ENCODE results near the gene NFIX. TPM values are rescaled to one million over a fixed set of nuclear protein-coding genes. Genes with fewer than 3 reads are reported as not detected.

The NFIX gene
- total and polyA plus RNA-seq, 2 of the 13 experiments (the other 11 are each of a cell fraction or from before 2014, with no cell fraction given): 3.4 to 5.4 TPM

DNA sequence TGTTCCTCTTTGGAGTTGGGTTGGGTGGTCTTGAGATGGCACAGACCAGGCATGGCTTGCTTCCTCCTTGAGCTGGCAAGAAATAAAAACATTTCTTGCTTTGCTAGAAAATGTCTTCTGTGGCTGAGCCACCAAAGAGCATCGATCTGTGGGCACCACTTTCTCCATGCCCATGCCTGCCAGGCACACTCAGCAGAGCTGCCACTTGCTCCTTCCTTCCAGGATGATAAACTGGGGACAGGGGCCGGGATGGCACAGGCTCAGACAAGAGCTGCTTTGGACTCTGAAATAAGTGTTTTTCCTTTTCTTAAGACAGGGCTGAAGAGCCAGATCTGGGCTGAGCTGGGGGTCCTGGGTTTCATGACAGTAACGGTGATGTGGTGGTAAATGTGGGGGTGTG is 32.8 kb downstream of the NFIX start:
- H3K9me3 ChIP-seq (ENCODE audit: low read length): no peaks in the 10 kb centered on the region
- H3K4me3 ChIP-seq (replicated peaks in 1 of 3; ENCODE audit: insufficient read depth in 1 of 3, low read depth in 2 of 3, low read length in 3 of 3): no peak overlapping the region
- WGBS (ENCODE audit: low lambda C conversion rate): 100% methylated on average over 3 of the region's 3 CpGs
- peaks cover 47% of the 10 kb centered on the region for H3K79me2 ChIP-seq (ENCODE audit: insufficient read depth, low read length)
- no peak overlapping the region for H2AFZ ChIP-seq (ENCODE audit: low read length)
- FAIRE-seq (no peak), ATAC-seq (no peak), DNase-seq (ENCODE audit: low spot score) (no peak)
- no peak overlapping the region for H3K4me2 ChIP-seq (ENCODE audit: low read depth, low read length)
- intact Hi-C loops (cut with micrococcal nuclease; ENCODE audit: unreplicated experiment) (no loop called here), in situ Hi-C loops (cut with HindIII; ENCODE audit: extremely low pct_ligation_motif_present, low pct_unique_long_range_greater_than_20kb) (no loop called here)
- peaks cover 90% of the 10 kb centered on the region for H3K4me1 ChIP-seq (ENCODE audit: insufficient read depth, low read length)
- no peaks in the 10 kb centered on the region for H3K27me3 ChIP-seq (ENCODE audit: control insufficient read depth in 1 of 2, insufficient read depth in 2 of 2, low read length in 2 of 2)
- TF ChIP-seq PITX1 (CRISPR knock-in tag; IDR thresholded peaks at IDR 0.05) (no peak), ZBTB39 (CRISPR knock-in tag; IDR thresholded peaks at IDR 0.05) (no peak), NBN (conservative IDR thresholded peaks at IDR 0.05) (no peak), ZBTB1 (CRISPR knock-in tag; IDR thresholded peaks at IDR 0.05; ENCODE audit: borderline replicate concordance) (no peak), TAF15 (IDR thresholded peaks at IDR 0.05; ENCODE audit: low read depth, low read length, poor library complexity, severe bottlenecking) (no peak), ZNF577 (CRISPR knock-in tag; IDR thresholded peaks at IDR 0.05; ENCODE audit: borderline replicate concordance, low read depth) (no peak), NR2F2 (IDR thresholded peaks at IDR 0.05; ENCODE audit: borderline replicate concordance, low read depth) (no peak)
- no peaks in the 10 kb centered on the region for H4K20me1 ChIP-seq (ENCODE audit: insufficient read depth, low read length)
- POLR2A ChIA-PET: interaction anchor here (0.8 to 2.4 kb wide), 3 partner anchors 15 to 42 kb away, joined by 4 to 22 read pairs (median 6); no protein-coding TSS in a partner anchor
- peaks cover 1 to 27% of the 10 kb centered on the region in 2 experiments; a peak in 2 of 5 replicates for H3K36me3 ChIP-seq (replicated peaks in 1 of 2; ENCODE audit: control insufficient read depth in 1 of 2, insufficient read depth in 2 of 2, low read length in 2 of 2)
- CTCF ChIA-PET (ENCODE audit: low intra/inter-chr PET ratio, low total read pairs): no interaction called here
- H3K9ac ChIP-seq (ENCODE audit: insufficient read depth, low read depth, low read length): no peak overlapping the region
- no peak overlapping the region for H3K27ac ChIP-seq (ENCODE audit: extremely low read length, insufficient read depth, low read length)
- no TSS peak for BruUV-seq (replicated peaks)
